ENCODE results near the gene DPM1. TPM values are rescaled to one million over a fixed set of nuclear protein-coding genes. Genes with fewer than 3 reads are reported as not detected.

DPM1 gene
- total RNA-seq, 4 donors from 2014 or later, result 3.2 to 42.9 (median 38.4) TPM

DNA sequence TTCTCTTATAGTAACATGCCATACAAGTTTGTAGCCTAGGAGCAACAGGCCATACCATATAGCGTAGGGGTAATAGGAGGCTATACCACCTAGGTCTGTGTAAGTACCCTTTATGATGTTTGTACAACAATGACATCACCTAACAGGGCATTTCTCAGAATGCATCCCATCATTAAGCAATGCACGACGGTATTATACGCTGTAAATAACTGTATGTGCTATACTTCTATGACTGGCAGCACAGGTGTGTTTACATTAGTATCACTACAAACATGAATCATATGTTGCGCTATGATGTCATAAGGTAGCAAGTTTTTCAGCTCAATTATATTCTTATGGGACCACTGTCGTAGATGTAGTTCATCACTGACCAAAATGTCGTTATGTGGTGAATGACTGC is 58.1 kb downstream of the DPM1 start:
- in situ Hi-C loops (cut with MboI; ENCODE audit: low pct_ligation_motif_present in 1 of 4, low pct_unique_long_range_greater_than_20kb in 1 of 4, low sequenced_read_pairs in 3 of 4), result no loop called here
- DNase-seq, result no peak

DNA sequence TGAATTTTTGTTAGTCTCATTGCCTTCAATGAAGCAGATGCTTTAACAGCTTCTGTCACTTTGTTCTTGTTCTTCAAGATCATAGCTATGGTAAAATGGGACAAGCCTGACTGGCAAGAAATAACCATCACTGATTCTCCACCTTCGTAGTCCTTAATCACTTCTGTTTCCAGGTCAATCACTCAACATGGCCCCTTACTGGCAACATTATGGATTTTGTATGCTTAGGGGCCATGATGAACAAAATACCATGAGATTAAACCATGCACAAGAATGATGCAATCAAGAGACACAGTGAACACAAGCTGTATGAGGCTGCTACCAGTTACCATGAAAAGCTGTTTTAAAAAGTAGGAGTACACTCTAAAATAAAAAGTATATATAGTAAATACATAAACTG is 59.9 kb downstream of the DPM1 start:
- no peak for DNase-seq
- Histone ChIP-seq H3K27ac (no peak overlapping the region), H3K9me3 (no peaks in the 10 kb centered on the region), H3K27me3 (no peaks in the 10 kb centered on the region), H3K4me1 (peaks cover 0 to 10% (median 2%) of the 10 kb centered on the region in 4 donors), H3K36me3 (peaks cover 0 to 47% (median 8%) of the 10 kb centered on the region in 4 donors), H3K4me3 (no peak overlapping the region)
- WGBS, 2 donors (ENCODE audit: low coverage in 1 of 2), result 88% methylated on average over 1 of the region's 1 CpG; no CpG with 5 or more reads in 1 of the 2 donors
- TF ChIP-seq POLR2AphosphoS5 (IDR thresholded peaks at IDR 0.05) (no peak), EP300 (IDR thresholded peaks at IDR 0.05; ENCODE audit: low read depth) (no peak), POLR2A (IDR thresholded peaks at IDR 0.05) (no peak)
- TF ChIP-seq, protein P1, sequence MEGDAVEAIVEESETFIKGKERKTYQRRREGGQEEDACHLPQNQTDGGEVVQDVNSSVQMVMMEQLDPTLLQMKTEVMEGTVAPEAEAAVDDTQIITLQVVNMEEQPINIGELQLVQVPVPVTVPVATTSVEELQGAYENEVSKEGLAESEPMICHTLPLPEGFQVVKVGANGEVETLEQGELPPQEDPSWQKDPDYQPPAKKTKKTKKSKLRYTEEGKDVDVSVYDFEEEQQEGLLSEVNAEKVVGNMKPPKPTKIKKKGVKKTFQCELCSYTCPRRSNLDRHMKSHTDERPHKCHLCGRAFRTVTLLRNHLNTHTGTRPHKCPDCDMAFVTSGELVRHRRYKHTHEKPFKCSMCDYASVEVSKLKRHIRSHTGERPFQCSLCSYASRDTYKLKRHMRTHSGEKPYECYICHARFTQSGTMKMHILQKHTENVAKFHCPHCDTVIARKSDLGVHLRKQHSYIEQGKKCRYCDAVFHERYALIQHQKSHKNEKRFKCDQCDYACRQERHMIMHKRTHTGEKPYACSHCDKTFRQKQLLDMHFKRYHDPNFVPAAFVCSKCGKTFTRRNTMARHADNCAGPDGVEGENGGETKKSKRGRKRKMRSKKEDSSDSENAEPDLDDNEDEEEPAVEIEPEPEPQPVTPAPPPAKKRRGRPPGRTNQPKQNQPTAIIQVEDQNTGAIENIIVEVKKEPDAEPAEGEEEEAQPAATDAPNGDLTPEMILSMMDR (IDR thresholded peaks at IDR 0.05), result no peak
- in situ Hi-C loops (cut with MboI; ENCODE audit: low pct_ligation_motif_present in 1 of 4, low pct_unique_long_range_greater_than_20kb in 1 of 4, low sequenced_read_pairs in 3 of 4), result no loop called here
- intact Hi-C loops (cut with DNase I; ENCODE audit: low total_unique reads), result no loop called here

More for the DNA sequence above, 58.1 kb downstream of the DPM1 start:
- Histone ChIP-seq H3K9me3 (no peaks in the 10 kb centered on the region), H3K36me3 (peaks cover 0 to 38% (median 5%) of the 10 kb centered on the region in 4 donors), H3K27ac (no peak overlapping the region), H3K27me3 (no peaks in the 10 kb centered on the region), H3K4me1 (peaks cover 0 to 13% (median 7%) of the 10 kb centered on the region in 4 donors), H3K4me3 (no peak overlapping the region)
- TF ChIP-seq EP300 (IDR thresholded peaks at IDR 0.05; ENCODE audit: low read depth) (no peak), POLR2AphosphoS5 (IDR thresholded peaks at IDR 0.05) (no peak), POLR2A (IDR thresholded peaks at IDR 0.05) (no peak)
- TF ChIP-seq, protein P1 (IDR thresholded peaks at IDR 0.05), result no peak
- intact Hi-C loops (cut with DNase I; ENCODE audit: low total_unique reads), result no loop called here
- WGBS, 2 donors (ENCODE audit: low coverage in 1 of 2), result 84 to 98% methylated on average over 3 to 7 of the region's 7 CpGs

DNA sequence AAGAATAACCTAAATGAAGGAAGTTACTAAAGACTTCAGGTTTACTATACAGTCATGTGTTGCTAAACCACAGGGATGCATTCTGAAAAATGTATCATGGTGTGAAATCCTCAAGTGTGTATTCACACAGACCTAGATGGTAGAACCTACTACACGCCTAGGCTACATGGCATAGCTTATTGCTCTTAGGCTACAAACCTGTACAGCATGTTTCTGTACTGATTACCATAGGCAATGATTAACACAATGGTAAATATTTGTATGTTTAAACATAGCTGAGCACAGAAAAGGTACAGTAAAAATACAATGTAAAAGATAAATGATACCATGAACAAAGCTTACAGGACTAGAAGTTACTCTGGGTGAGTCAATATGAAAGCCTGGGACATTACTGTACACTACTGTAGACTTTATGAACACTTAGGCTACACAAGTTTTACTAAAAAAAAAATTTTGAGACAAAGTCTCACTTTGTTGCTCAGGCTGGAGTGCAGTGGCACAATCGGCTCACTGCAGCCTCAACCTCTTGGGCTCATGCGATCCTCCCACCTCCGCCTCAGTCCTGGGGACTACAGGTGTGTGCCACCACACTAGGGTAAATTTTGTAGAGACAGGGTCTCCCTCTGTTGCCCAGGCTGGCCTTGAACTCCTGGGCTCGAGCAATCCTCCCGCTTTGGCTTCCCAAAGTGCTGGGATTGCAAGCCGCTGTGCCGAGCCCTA is 63.1 kb downstream of the DPM1 start:
- Histone ChIP-seq H3K4me1 (peaks cover 0 to 10% (median 2%) of the 10 kb centered on the region in 4 donors), H3K9me3 (no peaks in the 10 kb centered on the region), H3K27me3 (no peaks in the 10 kb centered on the region), H3K4me3 (no peak overlapping the region), H3K36me3 (peaks cover under 1 to 49% (median 13%) of the 10 kb centered on the region in 4 donors), H3K27ac (peak overlapping the region; percentile 10 to 70 (median 60))
- TF ChIP-seq, protein P1 (IDR thresholded peaks at IDR 0.05), result peak in 1 of 5 experiments; percentile 11
- TF ChIP-seq POLR2AphosphoS5 (IDR thresholded peaks at IDR 0.05), result peak in 1 of 3 donors; percentile 14
- TF ChIP-seq POLR2A (IDR thresholded peaks at IDR 0.05), result no peak
- intact Hi-C loops (cut with DNase I; ENCODE audit: low total_unique reads), result no loop called here
- in situ Hi-C loops (cut with MboI; ENCODE audit: low pct_ligation_motif_present in 1 of 4, low pct_unique_long_range_greater_than_20kb in 1 of 4, low sequenced_read_pairs in 3 of 4), result no loop called here
- DNase-seq, result no peak
- WGBS, 2 donors (ENCODE audit: low coverage in 1 of 2), result 70 to 72% methylated on average over 6 to 8 of the region's 8 CpGs

DNA sequence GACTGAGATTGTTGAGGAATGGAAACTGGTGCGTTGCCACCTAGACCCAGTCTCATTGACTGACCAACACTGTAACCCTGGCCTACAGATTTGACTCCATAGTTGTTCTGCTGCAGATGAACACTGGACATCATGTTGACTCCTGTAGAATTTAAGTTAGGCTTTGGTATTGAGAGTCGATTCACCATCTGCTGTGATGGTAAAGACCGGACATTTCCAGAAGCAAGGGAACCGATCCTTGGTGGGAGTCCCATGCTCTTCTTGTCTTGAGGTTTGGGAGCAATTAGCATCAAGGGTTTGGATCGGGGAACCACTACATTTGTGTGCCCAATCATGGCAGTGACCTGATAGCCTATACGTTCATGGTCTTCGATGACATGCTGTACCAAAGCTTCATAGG is 64.7 kb downstream of the DPM1 start:
- peaks cover 0 to 10% (median 2%) of the 10 kb centered on the region in 4 donors for H3K4me1 ChIP-seq
- TF ChIP-seq POLR2AphosphoS5 (IDR thresholded peaks at IDR 0.05), result no peak
- no peak for TF ChIP-seq POLR2A (IDR thresholded peaks at IDR 0.05)
- TF ChIP-seq EP300 (IDR thresholded peaks at IDR 0.05; ENCODE audit: low read depth), result no peak
- TF ChIP-seq, protein P1 (IDR thresholded peaks at IDR 0.05), result no peak
- H3K9me3 ChIP-seq, result no peaks in the 10 kb centered on the region
- H3K4me3 ChIP-seq, result no peak overlapping the region
- DNase-seq, result no peak
- no peak overlapping the region for H3K27ac ChIP-seq
- WGBS, 2 donors (ENCODE audit: low coverage in 1 of 2), result 95 to 97% methylated on average over 5 to 7 of the region's 7 CpGs
- H3K27me3 ChIP-seq, result no peaks in the 10 kb centered on the region
- H3K36me3 ChIP-seq, result peaks cover 1 to 47% (median 16%) of the 10 kb centered on the region in 4 donors
- intact Hi-C loops (cut with DNase I; ENCODE audit: low total_unique reads), result no loop called here
- in situ Hi-C loops (cut with MboI; ENCODE audit: low pct_ligation_motif_present in 1 of 4, low pct_unique_long_range_greater_than_20kb in 1 of 4, low sequenced_read_pairs in 3 of 4), result no loop called here
